HUES64 (cell line): ENCODE measurements around the gene GPRC5B.

Source experiments
- H3K27ac ChIP-seq: 2 replicates; pipeline ENCODE4 v1.7.0; 2013; ENCODE audit warnings: low read depth, low read length, inconsistent platforms
- H3K27me3 ChIP-seq: 2 replicates; pipeline ENCODE4 v1.6.1; 2013; ENCODE audit warnings: mild to moderate bottlenecking, low read length; ENCODE audit not compliant: insufficient read depth
- H3K36me3 ChIP-seq: 2 replicates; pipeline ENCODE4 v1.6.1; 2013; ENCODE audit warnings: mild to moderate bottlenecking, low read length; ENCODE audit not compliant: insufficient read depth
- H3K4me1 ChIP-seq: 2 replicates; pipeline ENCODE4 v1.6.1; 2013; ENCODE audit warnings: mild to moderate bottlenecking, low read length, moderate library complexity; ENCODE audit not compliant: insufficient read depth
- H3K4me3 ChIP-seq: 2 replicates; pipeline ENCODE4 v1.5.1; 2013; ENCODE audit warnings: mild to moderate bottlenecking, low read length, moderate library complexity
- H3K9ac ChIP-seq: 2 replicates; pipeline ENCODE4 v1.6.1; 2013; ENCODE audit warnings: mild to moderate bottlenecking, low read depth, low read length
- H3K9me3 ChIP-seq: 2 replicates; pipeline ENCODE4 v1.6.1; 2013; ENCODE audit warnings: low read depth, low read length; ENCODE audit not compliant: insufficient read depth
- WGBS: fragments of 150-250, 120-280 bp; methylation state at CpG from one replicate; pipeline ENCODE4 v1.1.7; 2013; ENCODE audit warnings: missing lambda C conversion rate; 5-methylcytosine and 5-hydroxymethylcytosine counted together

The GPRC5B gene

DNA sequence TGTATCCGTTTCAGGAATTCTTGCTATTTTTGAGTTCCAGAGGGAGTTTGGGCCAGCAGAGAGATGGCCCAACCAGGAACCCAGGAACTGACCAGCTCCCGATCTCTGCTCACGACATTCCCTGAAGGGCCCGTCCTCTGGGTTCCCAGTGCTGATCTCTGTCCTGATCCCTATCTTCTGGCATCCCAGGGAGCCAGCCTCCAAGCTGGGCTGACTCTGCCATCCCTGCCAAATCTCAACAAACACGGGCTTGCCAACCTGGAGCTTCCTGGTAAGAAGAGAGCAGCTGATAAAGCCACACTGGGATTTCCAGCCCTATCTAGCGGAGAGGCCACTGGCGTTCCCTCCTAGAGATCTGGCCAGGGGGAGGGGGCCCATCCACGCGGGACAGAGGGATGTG is 16.2 kb downstream of the GPRC5B start:
- WGBS: 90% methylated on average over 9 of the region's 9 CpGs
- no peaks in the 10 kb centered on the region for H3K4me1 ChIP-seq
- H3K27ac ChIP-seq: no peak overlapping the region
- H3K27me3 ChIP-seq: no peaks in the 10 kb centered on the region
- peaks cover 73% of the 10 kb centered on the region for H3K36me3 ChIP-seq
- H3K9me3 ChIP-seq: no peaks in the 10 kb centered on the region
- no peak overlapping the region for H3K4me3 ChIP-seq
- no peak overlapping the region for H3K9ac ChIP-seq

DNA sequence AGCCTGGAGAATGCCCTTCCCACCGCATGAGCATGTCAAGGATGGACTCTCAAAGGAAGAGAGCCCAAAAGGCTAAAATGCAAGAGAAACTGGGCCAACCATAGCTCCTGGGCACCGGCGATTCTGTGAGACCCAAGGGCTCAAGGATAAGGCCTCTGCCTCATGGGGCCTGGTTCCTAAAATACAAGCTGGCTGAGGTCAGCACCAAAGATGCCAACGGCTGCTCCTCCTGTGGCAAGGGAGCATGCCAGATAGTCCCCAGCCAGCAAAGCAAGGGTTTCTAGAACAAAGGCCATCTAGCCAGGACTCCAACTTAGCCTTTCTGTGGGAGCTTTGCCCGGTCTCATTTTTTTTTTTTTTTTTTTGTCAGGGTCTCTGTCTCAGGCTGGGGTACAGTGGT is 20.1 kb downstream of the GPRC5B start:
- WGBS: 95% methylated on average over 5 of the region's 5 CpGs
- Histone ChIP-seq H3K27ac (0 out of 2 replicates have a peak overlapping the region, but pooled peaks have one; percentile 4), H3K9ac (no peak overlapping the region), H3K9me3 (no peaks in the 10 kb centered on the region), H3K4me3 (no peak overlapping the region), H3K36me3 (peaks cover 48% of the 10 kb centered on the region), H3K4me1 (peaks cover 35% of the 10 kb centered on the region), H3K27me3 (no peaks in the 10 kb centered on the region)

DNA sequence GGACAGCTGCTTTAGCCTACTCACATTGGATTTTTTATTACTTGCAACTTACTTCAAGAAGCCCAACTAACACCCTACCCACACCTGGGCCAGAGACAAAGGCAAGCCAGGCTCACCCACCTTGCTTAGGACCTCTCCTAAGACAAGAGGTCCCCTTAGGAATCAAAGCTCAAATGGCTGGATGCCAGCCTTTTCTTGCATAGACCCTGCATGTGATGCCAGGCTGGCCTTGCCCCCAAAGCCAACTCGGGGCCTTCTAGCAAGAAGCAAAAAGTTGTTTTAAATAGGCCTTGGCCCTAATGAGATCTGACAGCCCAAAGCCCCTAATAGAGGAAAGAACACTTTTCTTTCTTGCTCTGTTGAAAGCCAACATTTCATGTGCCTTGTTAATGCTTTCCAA is 20.7 kb downstream of the GPRC5B start:
- Histone ChIP-seq H3K4me3 (no peak overlapping the region), H3K9me3 (no peaks in the 10 kb centered on the region), H3K36me3 (peaks cover 50% of the 10 kb centered on the region), H3K27ac (0 out of 2 replicates have a peak overlapping the region, but pooled peaks have one; percentile 4), H3K4me1 (peaks cover 41% of the 10 kb centered on the region), H3K27me3 (no peaks in the 10 kb centered on the region), H3K9ac (no peak overlapping the region)
- 93% methylated on average over 1 of the region's 1 CpG for WGBS

DNA sequence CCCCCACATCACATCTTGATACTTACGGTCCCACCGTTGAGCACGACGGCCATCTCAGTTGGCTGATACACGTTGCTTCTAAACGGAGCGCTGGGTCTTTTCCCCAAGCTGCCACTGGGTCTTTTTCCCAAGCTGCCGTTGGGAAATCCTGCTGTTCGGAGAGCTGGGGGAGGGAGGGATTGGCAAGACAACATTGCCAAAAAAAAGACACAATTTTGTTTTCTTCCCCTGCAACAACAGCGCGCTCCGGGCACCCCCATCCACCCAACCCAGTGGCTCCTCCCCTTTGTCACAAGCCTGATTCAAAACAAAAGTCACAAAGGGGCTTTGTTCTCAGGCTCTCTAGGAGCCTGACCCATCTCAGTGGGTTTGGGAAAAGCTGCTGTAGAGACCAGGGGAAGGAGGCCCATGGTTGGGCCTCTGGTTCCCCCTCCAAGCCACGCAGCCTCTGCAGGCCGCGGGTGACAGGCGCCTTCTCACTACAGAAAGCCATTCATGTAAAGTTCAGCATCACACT is 22.8 kb downstream of the GPRC5B start:
- H3K27ac ChIP-seq: peak overlapping the region; percentile 99
- no peaks in the 10 kb centered on the region for H3K27me3 ChIP-seq
- 8% methylated on average over 16 of the region's 16 CpGs for WGBS
- no peaks in the 10 kb centered on the region for H3K9me3 ChIP-seq
- H3K4me3 ChIP-seq: peak overlapping the region; percentile 53
- H3K4me1 ChIP-seq: peaks cover 57% of the 10 kb centered on the region
- H3K36me3 ChIP-seq: peaks cover 48% of the 10 kb centered on the region
- peak overlapping the region; percentile 82 for H3K9ac ChIP-seq

DNA sequence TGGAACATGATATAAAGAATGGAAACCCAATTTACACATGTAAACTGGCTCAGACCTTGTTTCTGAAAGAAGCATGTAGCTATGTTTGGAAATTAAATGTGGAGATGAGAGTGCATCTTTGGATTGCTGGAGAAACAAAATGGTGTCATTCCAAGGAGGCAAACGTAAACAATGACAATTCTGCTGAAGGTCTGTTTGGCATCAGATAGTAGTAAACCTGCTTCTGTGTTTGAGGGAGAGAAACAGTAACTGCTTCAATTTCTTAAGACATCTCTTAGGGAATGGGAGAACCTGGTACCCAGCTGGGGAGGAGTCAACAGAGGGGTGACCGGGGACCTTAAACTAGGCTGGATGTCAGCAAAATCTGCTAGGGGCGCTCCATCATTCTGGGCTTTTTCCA is 23.5 kb downstream of the GPRC5B start:
- Histone ChIP-seq H3K36me3 (peaks cover 47% of the 10 kb centered on the region), H3K4me1 (peaks cover 57% of the 10 kb centered on the region), H3K27me3 (no peaks in the 10 kb centered on the region), H3K9ac (peak overlapping the region; percentile 82), H3K4me3 (peak overlapping the region; percentile 53), H3K9me3 (no peaks in the 10 kb centered on the region), H3K27ac (peak overlapping the region; percentile 99)
- WGBS: 33% methylated on average over 3 of the region's 3 CpGs

DNA sequence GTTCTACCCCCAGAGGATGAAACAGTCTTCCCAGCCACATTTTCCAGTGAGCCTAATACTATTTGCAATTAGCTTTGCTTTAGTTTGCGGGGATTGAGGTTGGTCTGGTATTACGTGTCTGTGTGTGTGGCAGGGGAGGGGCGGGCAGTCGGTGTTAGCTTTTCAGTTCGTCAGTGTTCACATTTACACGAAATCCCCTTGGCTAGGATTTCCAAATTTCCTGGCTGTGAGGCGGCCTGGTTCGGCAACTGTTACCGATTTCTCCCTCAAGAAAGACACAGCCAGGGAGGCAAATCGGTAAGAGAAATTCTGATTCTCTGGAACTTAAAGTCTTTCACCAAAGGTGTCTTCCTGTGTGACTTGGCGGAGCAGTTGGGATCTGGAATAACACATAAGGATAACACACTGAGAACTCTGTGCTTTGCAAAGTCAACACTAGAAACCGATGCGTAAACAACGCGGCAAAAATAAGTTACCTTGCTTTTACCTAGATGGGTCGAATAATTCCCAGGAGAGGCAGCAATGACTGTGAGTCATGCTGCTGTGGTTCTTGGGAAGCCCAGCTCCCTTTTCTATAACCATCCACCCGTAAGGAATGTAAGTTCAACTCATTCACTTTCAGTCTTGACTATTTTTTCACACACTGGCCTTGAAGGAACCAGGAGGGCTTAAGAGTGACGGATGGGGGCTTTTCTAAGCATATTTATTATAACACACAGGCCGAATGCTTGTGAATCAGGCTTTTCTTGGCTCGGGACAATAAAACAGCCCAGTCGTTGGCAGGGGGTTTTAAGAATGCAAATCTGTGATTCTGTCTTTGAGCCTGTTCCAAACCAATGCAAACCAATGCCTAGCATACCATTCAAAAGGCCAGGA is 24.2 kb downstream of the GPRC5B start:
- peak overlapping the region; percentile 53 for H3K4me3 ChIP-seq
- H3K4me1 ChIP-seq: peaks cover 57% of the 10 kb centered on the region
- H3K9ac ChIP-seq: peak overlapping the region; percentile 71
- no peaks in the 10 kb centered on the region for H3K27me3 ChIP-seq
- H3K36me3 ChIP-seq: peaks cover 43% of the 10 kb centered on the region
- peak overlapping the region; percentile 99 for H3K27ac ChIP-seq
- no peaks in the 10 kb centered on the region for H3K9me3 ChIP-seq
- 23% methylated on average over 19 of the region's 21 CpGs for WGBS

DNA sequence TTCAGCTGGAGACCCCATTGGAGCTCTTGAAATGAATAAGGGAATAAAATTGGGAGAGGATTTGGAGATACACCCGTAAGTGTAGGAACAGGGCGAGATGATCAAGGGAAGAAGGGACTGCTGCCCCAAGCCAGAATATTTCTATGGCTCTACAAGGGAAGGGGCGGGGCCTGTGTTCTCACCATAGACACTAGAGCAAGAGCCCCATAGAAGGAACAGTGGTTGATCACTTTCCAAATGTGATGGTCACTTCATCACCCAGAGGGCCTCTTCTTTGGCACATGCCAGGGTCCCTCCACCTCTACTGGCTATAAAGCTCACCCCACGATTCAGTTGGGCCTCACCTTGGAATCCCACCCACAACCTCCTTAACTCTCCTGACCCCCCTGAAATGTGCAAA is 25.0 kb downstream of the GPRC5B start:
- peak overlapping the region; percentile 53; the same call in 1 of the 2 replicates for H3K4me3 ChIP-seq
- H3K4me1 ChIP-seq: peaks cover 63% of the 10 kb centered on the region
- peak overlapping the region; percentile 71; the same call in 1 of the 2 replicates for H3K9ac ChIP-seq
- H3K9me3 ChIP-seq: no peaks in the 10 kb centered on the region
- no peaks in the 10 kb centered on the region for H3K27me3 ChIP-seq
- peak overlapping the region; percentile 99 for H3K27ac ChIP-seq
- H3K36me3 ChIP-seq: peaks cover 37% of the 10 kb centered on the region
- WGBS: 82% methylated on average over 4 of the region's 4 CpGs

DNA sequence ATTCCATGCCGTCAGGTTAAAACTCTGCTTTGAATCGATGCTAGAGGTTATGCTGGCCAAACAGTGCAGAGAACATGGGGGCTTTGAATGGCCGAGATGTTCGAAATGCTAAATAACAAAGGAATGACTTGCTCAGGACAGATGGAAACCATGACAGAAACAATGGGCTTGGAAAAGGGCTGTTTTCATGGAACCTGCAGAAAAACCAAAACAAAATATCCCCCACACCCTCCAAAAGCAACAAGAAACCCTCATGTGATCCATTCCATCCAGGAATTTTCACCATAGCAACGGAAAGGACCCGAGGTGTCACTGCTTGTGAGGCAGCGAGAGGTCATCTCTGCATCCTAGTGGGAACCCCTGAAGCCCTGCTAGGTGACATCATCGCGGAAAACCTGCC is 25.5 kb downstream of the GPRC5B start:
- Histone ChIP-seq H3K4me3 (no peak overlapping the region), H3K9ac (no peak overlapping the region), H3K36me3 (peaks cover 32% of the 10 kb centered on the region), H3K4me1 (peaks cover 67% of the 10 kb centered on the region), H3K9me3 (no peaks in the 10 kb centered on the region), H3K27me3 (no peaks in the 10 kb centered on the region), H3K27ac (peak overlapping the region; percentile 99; the same call in 1 of the 2 replicates)
- WGBS: 90% methylated on average over 9 of the region's 9 CpGs

DNA sequence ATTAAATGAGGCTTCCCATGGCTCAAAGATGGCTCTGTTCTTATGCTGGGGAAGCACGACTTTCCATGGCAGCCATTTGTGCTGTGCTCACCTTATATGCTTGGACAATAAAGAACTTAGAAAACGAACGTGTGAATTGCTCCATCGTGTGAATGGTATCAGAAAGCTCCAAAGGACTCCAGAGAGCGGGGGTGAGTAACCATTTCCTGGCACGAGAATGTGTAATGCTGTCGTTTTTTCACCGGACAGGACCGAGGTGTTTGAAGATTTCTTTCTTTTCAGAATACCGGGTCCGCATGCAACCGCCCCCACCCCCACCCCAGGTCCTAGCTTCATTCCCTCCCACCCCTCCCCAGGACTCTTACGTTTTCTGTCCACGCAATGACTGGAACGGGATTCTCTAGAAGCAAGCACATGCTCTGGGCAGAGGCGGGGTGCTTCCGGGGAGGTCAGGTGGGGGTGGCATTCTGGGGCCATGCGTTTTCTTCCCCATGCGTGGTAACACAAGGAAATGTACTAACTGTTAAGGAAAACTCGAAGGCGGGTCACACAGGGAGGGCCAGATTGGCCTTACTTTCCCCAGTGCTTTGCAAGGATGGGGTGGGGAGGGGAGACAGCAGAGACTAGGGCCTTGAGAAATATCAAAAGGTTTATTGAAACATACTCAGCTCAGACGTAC is 26.2 kb downstream of the GPRC5B start:
- Histone ChIP-seq H3K4me1 (peaks cover 72% of the 10 kb centered on the region), H3K27ac (no peak overlapping the region; the same call in 1 of the 2 replicates), H3K9ac (no peak overlapping the region), H3K4me3 (no peak overlapping the region), H3K9me3 (no peaks in the 10 kb centered on the region), H3K27me3 (no peaks in the 10 kb centered on the region), H3K36me3 (peaks cover 29% of the 10 kb centered on the region)
- WGBS: 78% methylated on average over 21 of the region's 22 CpGs

DNA sequence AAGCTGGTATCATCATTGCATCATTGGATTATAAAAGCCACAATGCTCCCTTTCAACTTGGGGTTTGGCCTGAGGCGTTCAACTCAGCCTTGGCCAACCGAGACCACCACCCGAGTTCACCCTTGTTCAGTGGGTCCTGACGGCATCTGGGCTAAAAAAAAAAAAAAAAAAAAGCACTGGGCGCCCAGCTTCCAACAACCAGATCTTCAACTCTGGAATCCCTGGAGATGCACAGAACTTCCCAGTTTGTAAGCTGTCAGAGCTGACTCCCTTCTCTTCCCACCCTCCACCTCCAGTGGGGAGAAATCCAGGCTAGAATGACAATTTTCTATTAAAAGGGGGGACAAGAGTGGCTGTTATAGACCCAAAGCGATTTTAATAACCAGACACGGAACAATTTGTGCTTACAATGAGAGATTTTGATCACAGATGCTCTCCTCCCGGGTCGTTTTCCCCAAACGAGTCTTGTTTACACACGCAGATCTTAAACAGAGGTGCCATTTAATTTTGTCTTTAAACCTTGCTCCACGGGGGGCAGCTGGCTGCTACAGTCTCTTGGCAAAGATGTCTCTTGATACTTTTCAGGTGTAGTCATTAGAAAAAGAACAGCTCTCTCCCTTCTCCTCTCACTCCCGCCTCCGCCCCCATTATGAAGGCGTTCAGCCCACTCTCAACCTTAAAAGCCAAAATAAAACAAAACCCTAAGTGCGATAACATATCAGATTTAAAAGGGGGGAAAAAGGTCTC is 26.9 kb downstream of the GPRC5B start:
- H3K36me3 ChIP-seq: peaks cover 29% of the 10 kb centered on the region
- H3K4me1 ChIP-seq: peaks cover 71% of the 10 kb centered on the region
- H3K4me3 ChIP-seq: no peak overlapping the region
- no peaks in the 10 kb centered on the region for H3K9me3 ChIP-seq
- no peaks in the 10 kb centered on the region for H3K27me3 ChIP-seq
- 80% methylated on average over 16 of the region's 16 CpGs for WGBS
- H3K27ac ChIP-seq: no peak overlapping the region; the same call in 1 of the 2 replicates
- H3K9ac ChIP-seq: no peak overlapping the region
